Neural cell (in vitro differentiated cells): ENCODE data around the gene CCDC172. TPM values are rescaled to one million over a fixed set of nuclear protein-coding genes. Genes with fewer than 3 reads are reported as not detected.

Experiments
- H2AFZ ChIP-seq: fragments of 200-600, 300-800 bp; sonication (generic), shearing (Covaris generic); 2 replicates; pipeline ENCODE4 v1.6.0; 2014; ENCODE audit warnings: low read depth, mild to moderate bottlenecking, antibody characterized with exemption, low read length, moderate library complexity
- H3F3A ChIP-seq: fragments of 200-600 bp; shearing (Covaris generic); 2 replicates; pipeline ENCODE4 v1.6.1; 2016; ENCODE audit warnings: mild to moderate bottlenecking, moderate library complexity, mixed read lengths, antibody characterized with exemption, low read length; ENCODE audit not compliant: insufficient read depth, poor library complexity, severe bottlenecking
- H3K27ac ChIP-seq: fragments of 200-600, 300-800 bp; sonication (generic), shearing (Covaris generic); 2 replicates; pipeline ENCODE4 v1.5.1; 2014; ENCODE audit warnings: mild to moderate bottlenecking, low read length, moderate library complexity
- H3K27me3 ChIP-seq: fragments of 300-800, 200-600 bp; sonication (generic), shearing (Covaris generic); 2 replicates; pipeline ENCODE4 v1.6.0; 2014; ENCODE audit warnings: mild to moderate bottlenecking, low read depth, low read length, moderate library complexity; ENCODE audit not compliant: insufficient read depth
- H3K36me3 ChIP-seq: fragments of 300-800, 200-600 bp; sonication (generic), shearing (Covaris generic); 2 replicates; pipeline ENCODE4 v1.5.1; 2014; ENCODE audit warnings: mild to moderate bottlenecking, antibody characterized with exemption, low read length, moderate library complexity; ENCODE audit not compliant: insufficient read depth
- H3K4me2 ChIP-seq: fragments of 300-800, 200-600 bp; sonication (generic), shearing (Covaris generic); 2 replicates; pipeline ENCODE4 v1.6.0; 2014; ENCODE audit warnings: mild to moderate bottlenecking, low read length
- H3K4me3 ChIP-seq: fragments of 300-800, 200-600 bp; sonication (generic), shearing (Covaris generic); 2 replicates; pipeline ENCODE4 v1.5.1; 2014; ENCODE audit warnings: mild to moderate bottlenecking, low read length, moderate library complexity
- H3K79me2 ChIP-seq: fragments of 200-600 bp; shearing (Covaris generic); replicated peaks from 2 replicates; pipeline ENCODE4 v1.6.0; 2014; ENCODE audit warnings: mild to moderate bottlenecking, low read length, moderate library complexity; ENCODE audit not compliant: insufficient read depth
- H3K9ac ChIP-seq: fragments of 300-800, 200-600 bp; sonication (generic), shearing (Covaris generic); 2 replicates; pipeline ENCODE4 v1.6.1; 2016; ENCODE audit warnings: mild to moderate bottlenecking, low read length, mixed read lengths
- H3K9me2 ChIP-seq: fragments of 200-600 bp; shearing (Covaris generic); 2 replicates; pipeline ENCODE4 v1.6.1; 2016; ENCODE audit warnings: mild to moderate bottlenecking, low read length, mixed read lengths; ENCODE audit not compliant: insufficient read depth
- H3K9me3 ChIP-seq: fragments of 200-600, 300-800 bp; sonication (generic), shearing (Covaris generic); 2 replicates; pipeline ENCODE4 v1.6.1; 2016; ENCODE audit warnings: mild to moderate bottlenecking, mixed run types, low read length, moderate library complexity, mixed read lengths
- H4K20me1 ChIP-seq: fragments of 200-600 bp; shearing (Covaris generic); 2 replicates; pipeline ENCODE4 v1.6.1; 2016; ENCODE audit warnings: mild to moderate bottlenecking, mixed run types; ENCODE audit not compliant: insufficient read depth
- CTCF ChIP-seq: fragments of 450-650 bp; IDR thresholded peaks from 2 replicates; pipeline ENCODE4 v1.5.1; 2014; ENCODE audit warnings: antibody characterized with exemption, mild to moderate bottlenecking, moderate library complexity; ENCODE audit not compliant: poor library complexity, severe bottlenecking
- EP300 ChIP-seq: fragments of 450-650 bp; conservative IDR thresholded peaks from 2 replicates; pipeline ENCODE4 v1.6.1; 2014; ENCODE audit warnings: antibody characterized with exemption, mild to moderate bottlenecking, moderate library complexity; ENCODE audit not compliant: poor library complexity, severe bottlenecking
- EZH2 ChIP-seq: fragments of 200-600, 300-800 bp; shearing (Covaris generic), sonication (generic); IDR thresholded peaks from 2 replicates; pipeline ENCODE4 v1.6.1; 2014; ENCODE audit warnings: antibody characterized with exemption, low read length, borderline replicate concordance, mild to moderate bottlenecking; ENCODE audit not compliant: insufficient read depth, poor library complexity, severe bottlenecking
- MXI1 ChIP-seq: fragments of 450-650 bp; conservative IDR thresholded peaks from 2 replicates; pipeline ENCODE4 v1.6.1; 2014; ENCODE audit warnings: antibody characterized with exemption, mild to moderate bottlenecking; ENCODE audit not compliant: poor library complexity, severe bottlenecking
- POLR2AphosphoS5 ChIP-seq: IDR thresholded peaks from 2 replicates; pipeline ENCODE4 v1.6.1; 2012
- RAD21 ChIP-seq: fragments of 450-650 bp; conservative IDR thresholded peaks from 2 replicates; pipeline ENCODE4 v1.6.1; 2014; ENCODE audit warnings: antibody characterized with exemption, mild to moderate bottlenecking, moderate library complexity
- REST ChIP-seq: IDR thresholded peaks from 2 replicates; pipeline ENCODE4 v1.6.1; 2012; ENCODE audit warnings: borderline replicate concordance
- SMC3 ChIP-seq: fragments of 450-650 bp; conservative IDR thresholded peaks from 2 replicates; pipeline ENCODE4 v1.6.1; 2014; ENCODE audit warnings: antibody characterized with exemption, mild to moderate bottlenecking, moderate library complexity; ENCODE audit not compliant: poor library complexity
- TAF1 ChIP-seq: IDR thresholded peaks from 2 replicates; pipeline ENCODE4 v1.6.1; 2012; ENCODE audit warnings: low read depth
- polyA plus RNA-seq: library from polyadenylated mRNA; depleted of rRNA; stranded (reverse); fragments of >200 nt; gene quantifications from 2 replicates; pipeline ENCODE4 v1.2.3, GENCODE V29; 2014

Gene CCDC172
- polyA plus RNA-seq, 1 donor from 2014 or later, result not detected

GRCh38 chr10:116403740-116404250 is 79.5 kb downstream of the CCDC172 start:
- H3K9me2 ChIP-seq, result no peaks in the 10 kb centered on the region
- no peaks in the 10 kb centered on the region for H3F3A ChIP-seq
- H3K9ac ChIP-seq, result no peak overlapping the region
- no peaks in the 10 kb centered on the region for H4K20me1 ChIP-seq
- no peak overlapping the region for H3K4me3 ChIP-seq
- no peaks in the 10 kb centered on the region for H3K79me2 ChIP-seq
- no peaks in the 10 kb centered on the region for H3K9me3 ChIP-seq
- no peak overlapping the region for H3K27ac ChIP-seq
- H3K4me2 ChIP-seq, result no peak overlapping the region
- H2AFZ ChIP-seq, result no peak overlapping the region
- no peaks in the 10 kb centered on the region for H3K27me3 ChIP-seq
- no peak for TF ChIP-seq RAD21
- no peak for TF ChIP-seq REST
- no peak for TF ChIP-seq POLR2AphosphoS5
- TF ChIP-seq EZH2, result no peak
- TF ChIP-seq TAF1, result no peak
- no peak for TF ChIP-seq EP300
- no peak for TF ChIP-seq MXI1
- TF ChIP-seq CTCF, result no peak
- no peak for TF ChIP-seq SMC3
- H3K36me3 ChIP-seq, result no peaks in the 10 kb centered on the region

- no peak overlapping the region for H3K4me3 ChIP-seq
Measured at GRCh38 chr10:116408719-116409118, 84.5 kb downstream of the CCDC172 start.

GRCh38 chr10:116410351-116410750 is 86.1 kb downstream of the CCDC172 start:
- H3K4me2 ChIP-seq, result no peak overlapping the region
- no peaks in the 10 kb centered on the region for H3K9me3 ChIP-seq
- H3K79me2 ChIP-seq, result no peaks in the 10 kb centered on the region
- H3K9me2 ChIP-seq, result no peaks in the 10 kb centered on the region
- no peaks in the 10 kb centered on the region for H4K20me1 ChIP-seq
- TF ChIP-seq EP300 (no peak), SMC3 (no peak), POLR2AphosphoS5 (no peak), REST (no peak), EZH2 (no peak), CTCF (no peak), MXI1 (no peak), TAF1 (no peak), RAD21 (no peak)
- H3F3A ChIP-seq, result no peaks in the 10 kb centered on the region
- no peak overlapping the region for H3K27ac ChIP-seq
- H2AFZ ChIP-seq, result no peak overlapping the region
- H3K9ac ChIP-seq, result no peak overlapping the region
- no peak overlapping the region for H3K4me3 ChIP-seq
- H3K27me3 ChIP-seq, result no peaks in the 10 kb centered on the region
- no peaks in the 10 kb centered on the region for H3K36me3 ChIP-seq

More at GRCh38 chr10:116408719-116409118, 84.5 kb downstream of the CCDC172 start:
- H3K9me2 ChIP-seq, result no peaks in the 10 kb centered on the region
- no peak overlapping the region for H3K9ac ChIP-seq
- H3F3A ChIP-seq, result no peaks in the 10 kb centered on the region
- TF ChIP-seq RAD21, result no peak
- H3K9me3 ChIP-seq, result no peaks in the 10 kb centered on the region
- H2AFZ ChIP-seq, result no peak overlapping the region
- H3K27me3 ChIP-seq, result no peaks in the 10 kb centered on the region
- H3K79me2 ChIP-seq, result no peaks in the 10 kb centered on the region
- H3K4me2 ChIP-seq, result no peak overlapping the region
- no peak overlapping the region for H3K27ac ChIP-seq
- no peaks in the 10 kb centered on the region for H4K20me1 ChIP-seq
- no peaks in the 10 kb centered on the region for H3K36me3 ChIP-seq
